Stimulated activated CD4-positive, alpha-beta T cell treated with anti-CD3 and anti-CD28 coated beads, Interleukin-15, amount 100 ng/mL, for 1 hour (primary cell): Measurements from ENCODE around the gene PPM1A.
"Not testable (repeated sequence)": the region's sequence is repeated elsewhere in the genome, so short reads cannot be mapped to it uniquely, and the experiment has no call there.

Source experiments
- DNase-seq, 2 donors: peaks; one replicate each; pipeline ENCODE4 v3.0.0-alpha.2; 2020; ENCODE audit warnings: low read depth in 1 of 2, low spot score in 1 of 2

PPM1A gene

DNA sequence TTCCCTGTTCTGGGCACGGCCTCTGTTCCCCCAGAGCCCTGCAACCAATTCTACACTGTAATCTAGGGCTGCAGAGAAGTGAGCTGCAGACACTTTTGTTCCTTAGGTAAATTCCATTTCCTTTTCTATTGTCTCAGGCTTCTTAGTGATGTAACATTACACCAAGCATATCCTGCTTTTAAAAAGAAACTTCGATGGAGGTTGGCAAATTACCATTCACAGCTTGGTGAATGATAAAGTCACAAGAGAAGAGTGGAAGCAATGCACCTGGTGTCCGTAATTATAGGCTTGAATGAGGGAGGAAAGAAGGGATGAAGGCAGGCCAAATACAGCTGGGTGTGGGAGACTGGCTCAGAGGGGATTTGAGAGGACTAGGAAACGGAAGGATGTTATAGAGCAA lies 68.6 kb downstream of the PPM1A start:
- no peak for DNase-seq

- not testable (repeated sequence) for DNase-seq
Measured at GRCh38 chr14:60320860-60321259, 71.8 kb downstream of the PPM1A start.

DNA sequence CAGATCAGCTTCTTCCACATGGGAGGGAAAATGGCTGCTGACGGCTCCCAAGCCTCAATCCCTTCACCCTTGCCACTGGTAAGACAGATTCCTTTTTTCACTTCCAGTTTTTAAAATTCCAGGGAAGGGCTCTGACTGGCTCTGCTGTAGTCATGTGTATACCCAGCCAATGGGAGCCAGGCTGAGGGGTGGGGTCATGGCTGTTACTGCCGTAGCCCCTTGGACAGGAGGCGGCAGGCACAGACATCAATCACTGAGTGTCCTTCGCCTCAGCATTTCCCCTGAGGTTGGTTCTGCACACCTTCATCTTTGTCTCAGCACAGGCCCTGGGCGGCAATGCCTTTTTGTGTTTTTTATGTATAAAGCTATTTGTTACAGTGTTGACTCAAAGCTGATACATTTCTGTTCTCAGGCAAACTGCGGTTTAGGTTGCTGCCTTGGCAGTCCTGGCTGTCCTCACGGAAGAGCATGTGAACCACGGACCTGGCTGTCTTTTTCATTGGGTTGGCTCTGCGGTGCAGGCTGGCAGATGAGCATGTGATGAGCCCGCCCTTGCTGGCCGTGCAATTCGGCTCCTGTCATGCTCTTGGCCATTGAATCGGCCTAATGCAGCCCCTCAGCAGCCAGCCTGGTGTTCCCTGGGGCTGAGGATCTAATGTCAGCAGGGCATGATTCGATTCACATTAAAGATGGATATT lies 74.3 kb downstream of the PPM1A start:
- no peak for DNase-seq

DNA sequence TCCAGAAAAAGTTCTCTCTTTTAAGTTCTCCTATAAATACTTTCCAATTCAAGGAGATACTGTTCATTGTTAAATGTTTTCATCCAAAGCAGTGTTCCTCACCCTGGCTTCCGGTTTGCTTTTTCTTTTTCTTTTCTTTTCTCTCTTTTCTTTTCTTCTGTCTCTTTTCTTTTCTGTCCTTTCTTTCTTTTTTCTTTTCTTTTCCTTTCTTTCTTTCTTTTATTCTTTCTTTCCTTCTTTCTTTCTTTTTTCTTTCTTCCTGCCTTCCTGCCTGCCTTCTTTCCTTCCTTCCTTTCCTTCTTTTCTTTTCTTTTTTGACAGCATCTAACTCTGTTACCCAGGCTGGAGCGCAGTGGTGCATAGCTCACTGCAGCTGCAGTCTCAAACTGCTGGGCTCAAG lies 75.8 kb downstream of the PPM1A start:
- DNase-seq = no peak

DNA sequence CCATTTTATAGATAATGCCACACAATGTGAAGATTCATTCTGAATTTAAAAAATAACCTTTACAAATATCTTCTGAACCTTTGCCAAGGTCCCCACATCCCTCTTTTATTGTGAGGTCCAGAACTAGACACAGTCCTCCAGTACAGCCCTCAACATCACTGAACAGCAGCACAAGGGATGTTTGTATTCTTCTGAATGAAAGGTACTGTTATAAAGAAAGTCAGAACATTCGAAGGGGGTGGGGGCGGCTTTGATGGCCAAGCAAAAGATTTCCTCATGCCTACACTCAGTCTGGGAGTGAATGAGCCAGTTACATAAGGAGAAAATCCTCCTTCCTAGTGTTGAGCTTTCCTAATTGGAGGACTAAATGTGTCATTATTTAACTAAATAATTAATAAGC lies 77.3 kb downstream of the PPM1A start:
- no peak for DNase-seq

DNA sequence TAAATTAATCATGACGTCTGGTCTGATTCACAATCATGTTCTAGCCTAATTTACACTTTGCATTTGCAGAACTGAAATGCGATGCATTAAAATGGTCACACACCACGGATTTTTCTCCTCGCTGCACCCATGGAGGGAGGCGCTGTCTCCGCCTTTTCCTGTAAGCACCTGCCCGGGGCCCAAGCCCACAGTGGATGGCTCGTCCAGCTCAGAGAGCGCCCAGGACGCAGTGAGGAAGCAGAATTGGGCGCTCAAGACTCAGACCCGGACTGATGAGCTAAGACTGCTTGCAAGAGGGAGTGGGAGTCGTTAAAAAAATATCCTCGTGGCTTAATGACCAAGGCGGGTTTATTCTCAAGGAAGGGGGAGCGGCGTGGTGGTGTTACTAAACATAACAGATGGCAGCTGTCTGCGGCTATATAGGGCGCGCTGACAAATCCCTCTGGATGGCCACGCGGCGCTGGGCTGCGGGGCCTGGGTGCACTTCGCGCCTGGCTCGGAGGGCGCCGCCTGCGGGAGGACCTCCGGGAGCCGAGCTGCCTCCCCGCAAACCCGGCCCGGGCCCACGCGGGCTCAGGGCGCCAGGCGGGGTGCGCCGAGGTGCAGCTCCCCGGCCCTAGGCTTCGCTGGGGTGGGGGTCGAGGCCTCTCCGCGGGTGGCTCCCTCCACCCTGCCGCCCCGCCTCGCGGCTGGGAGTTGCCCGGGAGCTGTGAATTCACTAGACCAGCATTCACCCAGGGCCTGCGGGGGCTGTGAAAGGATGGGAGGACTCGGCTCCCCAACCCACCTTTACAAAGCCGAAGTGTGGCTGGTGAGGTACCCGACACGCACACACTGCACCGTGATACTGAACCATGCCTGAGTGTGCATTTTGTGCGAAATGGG lies 78.7 kb downstream of the PPM1A start:
- DNase-seq = peak in 1 of 2 donors; percentile 29

- DNase-seq = no peak
Measured at GRCh38 chr14:60328583-60328982, 79.6 kb downstream of the PPM1A start.

GRCh38 chr14:60329274-60329673 lies 80.3 kb downstream of the PPM1A start:
- DNase-seq = no peak

- peak; percentile 42 to 61 for DNase-seq
Measured at GRCh38 chr14:60331201-60332045, 82.4 kb downstream of the PPM1A start.

- DNase-seq = no peak
Measured at GRCh38 chr14:60332046-60332399, 83.0 kb downstream of the PPM1A start.

GRCh38 chr14:60332869-60333268 lies 83.8 kb downstream of the PPM1A start:
- no peak for DNase-seq

GRCh38 chr14:60339571-60339970 lies 90.5 kb downstream of the PPM1A start:
- DNase-seq = no peak

- no peak for DNase-seq
Measured at GRCh38 chr14:60343571-60344071, 94.6 kb downstream of the PPM1A start.

DNA sequence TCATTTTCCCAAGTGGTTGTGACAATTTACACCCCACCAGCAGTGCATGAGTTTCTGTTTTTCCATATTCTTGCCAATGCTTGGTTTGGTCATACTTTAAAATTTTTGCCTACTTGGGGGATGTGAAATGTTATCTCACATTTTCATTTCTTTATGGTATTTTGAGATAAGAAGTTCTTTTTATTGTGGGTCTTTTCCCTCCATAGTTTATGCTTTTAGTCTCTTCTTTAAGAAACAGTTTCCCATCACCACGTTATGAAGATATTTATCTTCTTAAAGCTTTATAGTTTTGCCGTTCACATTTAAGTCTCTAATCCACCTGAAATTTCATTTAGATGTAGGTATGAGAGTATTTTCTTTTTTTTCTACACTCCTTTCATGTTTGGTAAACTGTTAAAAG lies 95.7 kb downstream of the PPM1A start:
- DNase-seq = no peak

- no peak for DNase-seq
Measured at GRCh38 chr14:60346706-60347105, 97.7 kb downstream of the PPM1A start.

GRCh38 chr14:60348211-60348610 lies 99.2 kb downstream of the PPM1A start:
- no peak for DNase-seq
